ENCODE results near the gene MICA. TPM values are rescaled to one million over a fixed set of nuclear protein-coding genes. Genes with fewer than 3 reads are reported as not detected.
A peak's percentile ranks its signal among the peaks of the same experiment; 100 is the strongest.

MICA gene
- total and polyA plus RNA-seq, 9 of the 15 experiments (the other 6 are each of a cell fraction or from before 2014, with no cell fraction given), result 11.8 to 24.6 (median 16.7) TPM

DNA sequence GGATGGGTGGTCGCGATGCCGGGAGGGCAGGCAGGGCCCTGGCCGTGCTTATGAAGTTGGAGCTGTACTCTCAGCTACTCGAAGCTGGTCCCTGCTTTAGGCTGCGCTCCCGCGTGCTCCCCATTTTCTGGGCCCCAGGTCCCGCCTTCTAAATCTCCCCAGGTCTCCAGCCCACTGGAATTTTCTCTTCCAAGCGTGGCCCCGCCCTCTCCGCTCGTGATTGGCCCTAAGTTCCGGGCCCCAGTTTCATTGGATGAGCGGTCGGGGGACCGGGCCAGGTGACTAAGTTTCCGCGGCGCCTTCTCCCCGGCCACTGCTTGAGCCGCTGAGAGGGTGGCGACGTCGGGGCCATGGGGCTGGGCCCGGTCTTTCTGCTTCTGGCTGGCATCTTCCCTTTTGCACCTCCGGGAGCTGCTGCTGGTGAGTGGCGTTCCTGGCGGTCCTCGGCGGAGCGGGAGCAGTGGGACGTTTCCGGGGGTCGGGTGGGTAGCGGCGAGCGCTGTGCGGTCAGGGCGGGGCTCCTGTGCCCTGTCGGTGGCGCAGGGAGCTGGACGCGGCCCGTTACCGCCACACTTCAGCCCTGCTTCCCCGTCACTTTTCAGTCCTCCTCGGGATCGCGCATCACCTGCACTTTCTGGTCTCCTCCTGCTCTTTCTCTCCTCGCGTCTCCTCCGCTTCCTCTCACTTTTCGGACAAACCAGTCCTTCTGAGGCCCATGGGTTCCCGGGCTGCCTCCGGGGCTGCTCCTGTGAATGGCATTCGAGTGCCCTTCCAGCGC lies at the start of gene MICA (continued):
- no peak for TF ChIP-seq MAFF (IDR thresholded peaks at IDR 0.05; ENCODE audit: low read length)
- peak; percentile 73 for TF ChIP-seq ELF2 (CRISPR knock-in tag; IDR thresholded peaks at IDR 0.05)
- TF ChIP-seq, protein P1, sequence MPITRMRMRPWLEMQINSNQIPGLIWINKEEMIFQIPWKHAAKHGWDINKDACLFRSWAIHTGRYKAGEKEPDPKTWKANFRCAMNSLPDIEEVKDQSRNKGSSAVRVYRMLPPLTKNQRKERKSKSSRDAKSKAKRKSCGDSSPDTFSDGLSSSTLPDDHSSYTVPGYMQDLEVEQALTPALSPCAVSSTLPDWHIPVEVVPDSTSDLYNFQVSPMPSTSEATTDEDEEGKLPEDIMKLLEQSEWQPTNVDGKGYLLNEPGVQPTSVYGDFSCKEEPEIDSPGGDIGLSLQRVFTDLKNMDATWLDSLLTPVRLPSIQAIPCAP (CRISPR knock-in tag; IDR thresholded peaks at IDR 0.05; ENCODE audit: borderline replicate concordance), result no peak
- no peak for TF ChIP-seq ZNF57 (CRISPR knock-in tag; IDR thresholded peaks at IDR 0.05)
- TF ChIP-seq, protein P2, sequence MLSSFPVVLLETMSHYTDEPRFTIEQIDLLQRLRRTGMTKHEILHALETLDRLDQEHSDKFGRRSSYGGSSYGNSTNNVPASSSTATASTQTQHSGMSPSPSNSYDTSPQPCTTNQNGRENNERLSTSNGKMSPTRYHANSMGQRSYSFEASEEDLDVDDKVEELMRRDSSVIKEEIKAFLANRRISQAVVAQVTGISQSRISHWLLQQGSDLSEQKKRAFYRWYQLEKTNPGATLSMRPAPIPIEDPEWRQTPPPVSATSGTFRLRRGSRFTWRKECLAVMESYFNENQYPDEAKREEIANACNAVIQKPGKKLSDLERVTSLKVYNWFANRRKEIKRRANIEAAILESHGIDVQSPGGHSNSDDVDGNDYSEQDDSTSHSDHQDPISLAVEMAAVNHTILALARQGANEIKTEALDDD (IDR thresholded peaks at IDR 0.05), result no peak
- TF ChIP-seq SREBF1 (IDR thresholded peaks at IDR 0.05; ENCODE audit: borderline replicate concordance, low read depth, low read length), result no peak
- TF ChIP-seq GTF2F1 (IDR thresholded peaks at IDR 0.05; ENCODE audit: low read depth, low read length), result no peak; the same call in 1 of the 2 replicates
- no peak for TF ChIP-seq CBFA2T3 (IDR thresholded peaks at IDR 0.05)
- TF ChIP-seq, protein P3, sequence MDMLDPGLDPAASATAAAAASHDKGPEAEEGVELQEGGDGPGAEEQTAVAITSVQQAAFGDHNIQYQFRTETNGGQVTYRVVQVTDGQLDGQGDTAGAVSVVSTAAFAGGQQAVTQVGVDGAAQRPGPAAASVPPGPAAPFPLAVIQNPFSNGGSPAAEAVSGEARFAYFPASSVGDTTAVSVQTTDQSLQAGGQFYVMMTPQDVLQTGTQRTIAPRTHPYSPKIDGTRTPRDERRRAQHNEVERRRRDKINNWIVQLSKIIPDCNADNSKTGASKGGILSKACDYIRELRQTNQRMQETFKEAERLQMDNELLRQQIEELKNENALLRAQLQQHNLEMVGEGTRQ (CRISPR knock-in tag; IDR thresholded peaks at IDR 0.05), result peak; percentile 82
- no peak for TF ChIP-seq SETDB1 (IDR thresholded peaks at IDR 0.05; ENCODE audit: low read length)
- TF ChIP-seq ATF7 (IDR thresholded peaks at IDR 0.05), result peak; percentile 57; the same call in 1 of the 2 replicates
- TF ChIP-seq, protein P4, sequence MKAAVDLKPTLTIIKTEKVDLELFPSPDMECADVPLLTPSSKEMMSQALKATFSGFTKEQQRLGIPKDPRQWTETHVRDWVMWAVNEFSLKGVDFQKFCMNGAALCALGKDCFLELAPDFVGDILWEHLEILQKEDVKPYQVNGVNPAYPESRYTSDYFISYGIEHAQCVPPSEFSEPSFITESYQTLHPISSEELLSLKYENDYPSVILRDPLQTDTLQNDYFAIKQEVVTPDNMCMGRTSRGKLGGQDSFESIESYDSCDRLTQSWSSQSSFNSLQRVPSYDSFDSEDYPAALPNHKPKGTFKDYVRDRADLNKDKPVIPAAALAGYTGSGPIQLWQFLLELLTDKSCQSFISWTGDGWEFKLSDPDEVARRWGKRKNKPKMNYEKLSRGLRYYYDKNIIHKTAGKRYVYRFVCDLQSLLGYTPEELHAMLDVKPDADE (conservative IDR thresholded peaks at IDR 0.05; ENCODE audit: control insufficient read depth, low read depth, low read length), result peak; percentile 33; the same call in 1 of the 2 replicates
- TF ChIP-seq RBBP5 (IDR thresholded peaks at IDR 0.05; ENCODE audit: borderline replicate concordance, insufficient read depth, low read length, poor library complexity, severe bottlenecking), result peak; percentile 75
- TF ChIP-seq, protein P5, sequence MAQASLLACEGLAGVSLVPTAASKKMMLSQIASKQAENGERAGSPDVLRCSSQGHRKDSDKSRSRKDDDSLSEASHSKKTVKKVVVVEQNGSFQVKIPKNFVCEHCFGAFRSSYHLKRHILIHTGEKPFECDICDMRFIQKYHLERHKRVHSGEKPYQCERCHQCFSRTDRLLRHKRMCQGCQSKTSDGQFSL (CRISPR knock-in tag; IDR thresholded peaks at IDR 0.05), result 0 out of 2 replicates have a peak, but pooled peaks have one; percentile 3
- TF ChIP-seq, protein P5 (tag; IDR thresholded peaks at IDR 0.05), result no peak
- TF ChIP-seq, protein P6, sequence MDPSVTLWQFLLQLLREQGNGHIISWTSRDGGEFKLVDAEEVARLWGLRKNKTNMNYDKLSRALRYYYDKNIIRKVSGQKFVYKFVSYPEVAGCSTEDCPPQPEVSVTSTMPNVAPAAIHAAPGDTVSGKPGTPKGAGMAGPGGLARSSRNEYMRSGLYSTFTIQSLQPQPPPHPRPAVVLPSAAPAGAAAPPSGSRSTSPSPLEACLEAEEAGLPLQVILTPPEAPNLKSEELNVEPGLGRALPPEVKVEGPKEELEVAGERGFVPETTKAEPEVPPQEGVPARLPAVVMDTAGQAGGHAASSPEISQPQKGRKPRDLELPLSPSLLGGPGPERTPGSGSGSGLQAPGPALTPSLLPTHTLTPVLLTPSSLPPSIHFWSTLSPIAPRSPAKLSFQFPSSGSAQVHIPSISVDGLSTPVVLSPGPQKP (CRISPR knock-in tag; IDR thresholded peaks at IDR 0.05), result no peak
- TF ChIP-seq ZNF282 (CRISPR knock-in tag; IDR thresholded peaks at IDR 0.05), result no peak
